Trophoblast cell (in vitro differentiated cells and primary cell): ENCODE data around the gene LHX5.

Experiments used
- DNase-seq, 2 donors: peaks; one replicate each; pipeline ENCODE4 v3.0.0-alpha.2; 2016
- H2AFZ ChIP-seq: 2 replicates; pipeline ENCODE4 v1.6.1; 2013; ENCODE audit warnings: low read length, moderate library complexity, mild to moderate bottlenecking; ENCODE audit not compliant: insufficient read depth, poor library complexity
- H2AK5ac ChIP-seq: 2 replicates; pipeline ENCODE4 v1.6.1; 2013; ENCODE audit warnings: mild to moderate bottlenecking, low read length
- H2BK120ac ChIP-seq: 2 replicates; pipeline ENCODE4 v1.6.1; 2013; ENCODE audit warnings: low read length, mild to moderate bottlenecking, moderate library complexity; ENCODE audit not compliant: insufficient read depth, poor library complexity
- H2BK12ac ChIP-seq: 2 replicates; pipeline ENCODE4 v1.6.1; 2013; ENCODE audit warnings: mild to moderate bottlenecking, low read length, moderate library complexity
- H2BK5ac ChIP-seq: 2 replicates; pipeline ENCODE4 v1.6.1; 2013; ENCODE audit warnings: low read length, low read depth, moderate library complexity, mild to moderate bottlenecking; ENCODE audit not compliant: poor library complexity
- H3K14ac ChIP-seq: 2 replicates; pipeline ENCODE4 v1.6.1; 2013; ENCODE audit warnings: mild to moderate bottlenecking, low read length
- H3K18ac ChIP-seq: 2 replicates; pipeline ENCODE4 v1.6.1; 2013; ENCODE audit warnings: mild to moderate bottlenecking, low read length
- H3K23ac ChIP-seq: 2 replicates; pipeline ENCODE4 v1.6.1; 2013; ENCODE audit warnings: low read length
- H3K27ac ChIP-seq: 2 replicates; pipeline ENCODE4 v1.5.1; 2013; ENCODE audit warnings: low read depth, mild to moderate bottlenecking, inconsistent platforms, low read length, moderate library complexity
- H3K27me3 ChIP-seq: 2 replicates; pipeline ENCODE4 v1.6.1; 2013; ENCODE audit warnings: inconsistent platforms, mild to moderate bottlenecking, low read length, moderate library complexity; ENCODE audit not compliant: insufficient read depth
- H3K36me3 ChIP-seq, 2 experiments: 1 replicate in 1 of 2; 2 replicates in 1 of 2; pipeline ENCODE4 v1.6.1; 2013; ENCODE audit warnings: low read length in 2 of 2, mild to moderate bottlenecking in 2 of 2, moderate library complexity in 1 of 2; ENCODE audit not compliant: insufficient read depth in 2 of 2, control insufficient read depth in 1 of 2
- H3K4ac ChIP-seq: 2 replicates; pipeline ENCODE4 v1.6.1; 2013; ENCODE audit warnings: low read depth, mild to moderate bottlenecking, low read length, moderate library complexity
- H3K4me1 ChIP-seq, 2 experiments: 1 replicate in 1 of 2; 2 replicates in 1 of 2; pipeline ENCODE4 v1.6.1; 2013; ENCODE audit warnings: low read length in 2 of 2, mild to moderate bottlenecking in 2 of 2, moderate library complexity in 1 of 2; ENCODE audit not compliant: insufficient read depth in 2 of 2, control insufficient read depth in 1 of 2
- H3K4me2 ChIP-seq: 2 replicates; pipeline ENCODE4 v1.6.1; 2013; ENCODE audit warnings: inconsistent platforms, mild to moderate bottlenecking, low read length, moderate library complexity
- H3K4me3 ChIP-seq: 2 replicates; pipeline ENCODE4 v1.5.1; 2013; ENCODE audit warnings: mild to moderate bottlenecking, low read depth, low read length, inconsistent platforms
- H3K79me1 ChIP-seq: one replicate; pipeline ENCODE4 v1.6.1; 2013; ENCODE audit warnings: low read length
- H3K79me2 ChIP-seq: 2 replicates; pipeline ENCODE4 v1.6.1; 2013; ENCODE audit warnings: low read length, mild to moderate bottlenecking; ENCODE audit not compliant: control insufficient read depth, insufficient read depth, poor library complexity
- H3K9ac ChIP-seq: 2 replicates; pipeline ENCODE4 v1.6.1; 2013; ENCODE audit warnings: mild to moderate bottlenecking, low read length
- H3K9me3 ChIP-seq: 2 replicates; pipeline ENCODE4 v1.6.1; 2013; ENCODE audit warnings: low read depth, mild to moderate bottlenecking, control low read depth, inconsistent platforms, low read length; ENCODE audit not compliant: insufficient read depth
- H4K12ac ChIP-seq: 2 replicates; pipeline ENCODE4 v1.6.1; 2013; ENCODE audit warnings: low read depth, mild to moderate bottlenecking, low read length, moderate library complexity
- H4K8ac ChIP-seq: 2 replicates; pipeline ENCODE4 v1.6.1; 2013; ENCODE audit warnings: low read depth, mild to moderate bottlenecking, low read length, moderate library complexity
- H4K91ac ChIP-seq: one replicate; pipeline ENCODE4 v1.6.1; 2013; ENCODE audit warnings: low read depth, mild to moderate bottlenecking, low read length, moderate library complexity
- whole genome bisulfite sequencing: extraction: QIAGEN DNeasy Blood & Tissue Kit; methylation state at CpG from one replicate; pipeline ENCODE4 v1.1.7; 2013; ENCODE audit warnings: missing lambda C conversion rate; ENCODE audit not compliant: insufficient read length, insufficient coverage; ENCODE audit errors: extremely low coverage; 5-methylcytosine and 5-hydroxymethylcytosine counted together

Gene LHX5

GRCh38 chr12:113500782-113501311, 29.2 kb upstream of the LHX5 start:
- H2AFZ ChIP-seq = no peak overlapping the region
- no peaks in the 10 kb centered on the region for H3K79me2 ChIP-seq
- no peak overlapping the region for H3K27ac ChIP-seq
- H2BK5ac ChIP-seq = no peak overlapping the region
- H2BK120ac ChIP-seq = no peak overlapping the region
- no peak overlapping the region for H3K18ac ChIP-seq
- no CpG with 5 or more reads among the region's 9 CpGs for WGBS
- no peak for DNase-seq
- peaks cover 2% of the 10 kb centered on the region for H3K27me3 ChIP-seq
- no peak overlapping the region for H3K9ac ChIP-seq
- no peak overlapping the region for H2BK12ac ChIP-seq
- H3K79me1 ChIP-seq = no peaks in the 10 kb centered on the region
- H3K36me3 ChIP-seq = no peaks in the 10 kb centered on the region
- no peaks in the 10 kb centered on the region for H3K4me1 ChIP-seq
- H3K23ac ChIP-seq = no peak overlapping the region
- H2AK5ac ChIP-seq = no peak overlapping the region
- peaks cover 2% of the 10 kb centered on the region for H3K9me3 ChIP-seq
- no peak overlapping the region for H4K12ac ChIP-seq
- no peak overlapping the region for H4K91ac ChIP-seq
- H4K8ac ChIP-seq = no peak overlapping the region
- H3K4me3 ChIP-seq = no peak overlapping the region
- no peak overlapping the region for H3K14ac ChIP-seq
- H3K4me2 ChIP-seq = no peak overlapping the region
- H3K4ac ChIP-seq = no peak overlapping the region

- no peak for DNase-seq
- H3K9me3 ChIP-seq = peaks cover 2% of the 10 kb centered on the region
- no peak overlapping the region for H2BK120ac ChIP-seq
- H2AK5ac ChIP-seq = no peak overlapping the region
- no peak overlapping the region for H3K4ac ChIP-seq
- no peak overlapping the region for H3K4me2 ChIP-seq
- H3K4me1 ChIP-seq = no peaks in the 10 kb centered on the region
- H3K18ac ChIP-seq = no peak overlapping the region
- H3K79me2 ChIP-seq = no peaks in the 10 kb centered on the region
- H3K4me3 ChIP-seq = no peak overlapping the region
- H3K14ac ChIP-seq = no peak overlapping the region
- no peak overlapping the region for H3K23ac ChIP-seq
- H2BK5ac ChIP-seq = no peak overlapping the region
- H4K12ac ChIP-seq = no peak overlapping the region
- no CpG with 5 or more reads among the region's 8 CpGs for WGBS
- no peak overlapping the region for H4K91ac ChIP-seq
- H3K27ac ChIP-seq = no peak overlapping the region
- no peak overlapping the region for H2BK12ac ChIP-seq
- no peak overlapping the region for H4K8ac ChIP-seq
- no peaks in the 10 kb centered on the region for H3K36me3 ChIP-seq
- no peak overlapping the region for H2AFZ ChIP-seq
- H3K9ac ChIP-seq = no peak overlapping the region
- no peaks in the 10 kb centered on the region for H3K79me1 ChIP-seq
- H3K27me3 ChIP-seq = peaks cover 2% of the 10 kb centered on the region
Observed at GRCh38 chr12:113500306-113500675, 28.6 kb upstream of the LHX5 start.

- no peak overlapping the region for H4K12ac ChIP-seq
- no peak overlapping the region for H2BK12ac ChIP-seq
- H3K79me2 ChIP-seq = no peaks in the 10 kb centered on the region
- no peak overlapping the region for H4K91ac ChIP-seq
- no peak overlapping the region for H3K4me3 ChIP-seq
- H4K8ac ChIP-seq = no peak overlapping the region
- H3K4me1 ChIP-seq = no peaks in the 10 kb centered on the region
- no peak overlapping the region for H3K18ac ChIP-seq
- no CpG with 5 or more reads among the region's 4 CpGs for WGBS
- no peak overlapping the region for H3K9ac ChIP-seq
- no peak overlapping the region for H2BK5ac ChIP-seq
- H3K79me1 ChIP-seq = no peaks in the 10 kb centered on the region
- H2AK5ac ChIP-seq = no peak overlapping the region
- H3K36me3 ChIP-seq = no peaks in the 10 kb centered on the region
- no peak overlapping the region for H3K23ac ChIP-seq
- no peak overlapping the region for H3K4me2 ChIP-seq
- H3K27ac ChIP-seq = no peak overlapping the region
- H3K9me3 ChIP-seq = peaks cover 3% of the 10 kb centered on the region
- peaks cover 2% of the 10 kb centered on the region for H3K27me3 ChIP-seq
- no peak overlapping the region for H3K14ac ChIP-seq
- no peak overlapping the region for H2AFZ ChIP-seq
- H3K4ac ChIP-seq = no peak overlapping the region
- DNase-seq = no peak
- no peak overlapping the region for H2BK120ac ChIP-seq
Observed at GRCh38 chr12:113498490-113498889, 26.8 kb upstream of the LHX5 start.

GRCh38 chr12:113497693-113498092, 26.0 kb upstream of the LHX5 start:
- no peak overlapping the region for H3K4me3 ChIP-seq
- no peak overlapping the region for H3K4ac ChIP-seq
- H4K12ac ChIP-seq = no peak overlapping the region
- H3K4me1 ChIP-seq = no peaks in the 10 kb centered on the region
- no peaks in the 10 kb centered on the region for H3K79me1 ChIP-seq
- H3K9me3 ChIP-seq = peaks cover 3% of the 10 kb centered on the region
- H3K36me3 ChIP-seq = no peaks in the 10 kb centered on the region
- H2BK12ac ChIP-seq = no peak overlapping the region
- no peak overlapping the region for H3K27ac ChIP-seq
- H3K4me2 ChIP-seq = no peak overlapping the region
- no peak overlapping the region for H4K91ac ChIP-seq
- H2AFZ ChIP-seq = no peak overlapping the region
- H4K8ac ChIP-seq = no peak overlapping the region
- H2BK5ac ChIP-seq = no peak overlapping the region
- DNase-seq = peak in 1 of 2 donors; percentile 7
- no peak overlapping the region for H2BK120ac ChIP-seq
- no peak overlapping the region for H3K18ac ChIP-seq
- H3K14ac ChIP-seq = no peak overlapping the region
- no peaks in the 10 kb centered on the region for H3K79me2 ChIP-seq
- no peak overlapping the region for H2AK5ac ChIP-seq
- peaks cover 2% of the 10 kb centered on the region for H3K27me3 ChIP-seq
- H3K23ac ChIP-seq = no peak overlapping the region
- H3K9ac ChIP-seq = no peak overlapping the region
- no CpG with 5 or more reads among the region's 7 CpGs for WGBS
